Activated CD8-positive, alpha-beta T cell treated with anti-CD3 and anti-CD28 coated beads for 36 hours (primary cell): ENCODE results near the gene ACAD8. TPM values are rescaled to one million over a fixed set of nuclear protein-coding genes. Genes with fewer than 3 reads are reported as not detected.

Experiments used
- ATAC-seq: fragments of 200-7000 bp; cut with Tn5 transposase; one replicate; pipeline ENCODE4 v1.10.0; 2021; ENCODE audit warnings: mild to moderate bottlenecking, moderate library complexity
- CTCF ChIA-PET: fragments of 350-600 bp; sonication (Branson Sonifier 250); formaldehyde crosslinking; loops from one replicate; lab custom pipeline; 2021; ENCODE audit warnings: antibody characterized with exemption; lab: Charles Lee
- POLR2A ChIA-PET: fragments of 350-600 bp; sonication (Branson Sonifier 250); formaldehyde crosslinking; loops from one replicate; lab custom pipeline; 2021; ENCODE audit warnings: antibody characterized with exemption; lab: Charles Lee
- DNase-seq: peaks from one replicate; pipeline ENCODE4 v3.0.0-alpha.2; 2020
- H3K27ac Mint-ChIP-seq: one replicate; pipeline ENCODE4 v1.8.0; 2021; ENCODE audit warnings: mild to moderate bottlenecking, mixed read lengths
- H3K27me3 Mint-ChIP-seq: one replicate; pipeline ENCODE4 v1.8.0; 2021; ENCODE audit warnings: mixed read lengths
- H3K36me3 Mint-ChIP-seq: one replicate; pipeline ENCODE4 v1.8.0; 2021; ENCODE audit warnings: low read depth, mixed read lengths
- H3K4me1 Mint-ChIP-seq: one replicate; pipeline ENCODE4 v1.8.0; 2021; ENCODE audit warnings: low read depth, mixed read lengths
- H3K4me3 Mint-ChIP-seq: one replicate; pipeline ENCODE4 v1.8.0; 2021; ENCODE audit warnings: mild to moderate bottlenecking, moderate library complexity, mixed read lengths
- H3K9me3 Mint-ChIP-seq: one replicate; pipeline ENCODE4 v1.8.0; 2021; ENCODE audit warnings: mixed read lengths
- intact Hi-C: fragments of 100-400 bp; cut with micrococcal nuclease; formaldehyde crosslinking; loops from one replicate; pipeline ENCODE4 v1.10.0; 2022
- total RNA-seq, 2 experiments: library from RNA; stranded (reverse); gene quantifications; one replicate each; pipeline ENCODE4 v1.2.3, GENCODE V29; 2021
- TF ChIP-seq, protein P1 (sequence below): fragments of 200-600 bp; IDR thresholded peaks from one replicate; pipeline ENCODE4 v1.8.0; 2022; ENCODE audit warnings: antibody characterized with exemption, mild to moderate bottlenecking

Gene ACAD8
- total RNA-seq, 2 experiments from 2014 or later, result 13.1 to 13.8 TPM

DNA sequence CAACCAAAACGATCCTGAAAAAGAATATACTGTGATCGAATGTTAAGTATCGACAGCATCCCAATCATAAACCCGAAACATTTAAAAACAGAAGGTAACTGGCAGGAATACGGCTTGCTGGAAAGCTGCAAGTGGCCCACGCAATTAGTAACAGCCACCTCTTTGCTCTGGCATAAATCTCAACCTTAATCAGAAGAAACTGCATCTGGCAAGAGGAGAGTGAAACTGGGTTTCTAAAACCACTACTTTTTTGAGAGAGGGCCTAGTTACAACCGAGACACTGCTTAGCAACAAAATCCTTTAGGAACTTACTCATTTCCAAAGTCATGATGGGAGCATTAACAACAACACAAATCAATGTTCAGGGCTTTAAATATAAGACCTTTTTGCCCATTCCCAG, 37.5 kb upstream of the ACAD8 start:
- DNase-seq (no peak), ATAC-seq (no peak)
- H3K27ac Mint-ChIP-seq, result no peak overlapping the region
- ChIA-PET CTCF (no interaction called here), POLR2A (no interaction called here)
- no peaks in the 10 kb centered on the region for H3K9me3 Mint-ChIP-seq
- intact Hi-C loops, result no loop called here
- H3K4me3 Mint-ChIP-seq, result no peak overlapping the region
- peaks cover 43% of the 10 kb centered on the region for H3K4me1 Mint-ChIP-seq
- peaks cover 61% of the 10 kb centered on the region for H3K36me3 Mint-ChIP-seq
- TF ChIP-seq, protein P1, sequence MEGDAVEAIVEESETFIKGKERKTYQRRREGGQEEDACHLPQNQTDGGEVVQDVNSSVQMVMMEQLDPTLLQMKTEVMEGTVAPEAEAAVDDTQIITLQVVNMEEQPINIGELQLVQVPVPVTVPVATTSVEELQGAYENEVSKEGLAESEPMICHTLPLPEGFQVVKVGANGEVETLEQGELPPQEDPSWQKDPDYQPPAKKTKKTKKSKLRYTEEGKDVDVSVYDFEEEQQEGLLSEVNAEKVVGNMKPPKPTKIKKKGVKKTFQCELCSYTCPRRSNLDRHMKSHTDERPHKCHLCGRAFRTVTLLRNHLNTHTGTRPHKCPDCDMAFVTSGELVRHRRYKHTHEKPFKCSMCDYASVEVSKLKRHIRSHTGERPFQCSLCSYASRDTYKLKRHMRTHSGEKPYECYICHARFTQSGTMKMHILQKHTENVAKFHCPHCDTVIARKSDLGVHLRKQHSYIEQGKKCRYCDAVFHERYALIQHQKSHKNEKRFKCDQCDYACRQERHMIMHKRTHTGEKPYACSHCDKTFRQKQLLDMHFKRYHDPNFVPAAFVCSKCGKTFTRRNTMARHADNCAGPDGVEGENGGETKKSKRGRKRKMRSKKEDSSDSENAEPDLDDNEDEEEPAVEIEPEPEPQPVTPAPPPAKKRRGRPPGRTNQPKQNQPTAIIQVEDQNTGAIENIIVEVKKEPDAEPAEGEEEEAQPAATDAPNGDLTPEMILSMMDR, result no peak
- H3K27me3 Mint-ChIP-seq, result no peaks in the 10 kb centered on the region

DNA sequence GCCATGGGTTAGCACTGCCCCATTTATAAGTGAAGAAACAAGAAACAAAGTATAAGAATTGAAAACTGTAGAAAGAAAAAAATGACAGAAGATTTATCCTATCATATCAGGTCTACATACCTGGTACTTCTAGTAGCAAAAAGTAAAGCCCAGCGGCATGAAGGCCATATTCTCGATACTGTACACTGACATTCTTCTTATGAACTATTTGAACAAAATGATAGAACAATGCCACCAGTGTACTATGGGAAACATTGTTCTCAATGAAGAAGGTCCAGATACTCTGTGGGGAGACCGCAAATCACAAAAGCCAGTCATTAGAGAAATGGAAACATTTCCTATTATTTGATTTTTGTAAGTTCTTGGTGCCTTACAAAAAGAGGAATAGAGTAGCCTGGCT, 36.6 kb upstream of the ACAD8 start:
- POLR2A ChIA-PET, result no interaction called here
- intact Hi-C loops, result no loop called here
- CTCF ChIA-PET, result no interaction called here
- TF ChIP-seq, protein P1, result no peak
- peaks cover 58% of the 10 kb centered on the region for H3K36me3 Mint-ChIP-seq
- DNase-seq, result no peak
- peaks cover 46% of the 10 kb centered on the region for H3K4me1 Mint-ChIP-seq
- no peaks in the 10 kb centered on the region for H3K27me3 Mint-ChIP-seq
- no peak for ATAC-seq
- no peak overlapping the region for H3K4me3 Mint-ChIP-seq
- no peaks in the 10 kb centered on the region for H3K9me3 Mint-ChIP-seq
- H3K27ac Mint-ChIP-seq, result no peak overlapping the region

DNA sequence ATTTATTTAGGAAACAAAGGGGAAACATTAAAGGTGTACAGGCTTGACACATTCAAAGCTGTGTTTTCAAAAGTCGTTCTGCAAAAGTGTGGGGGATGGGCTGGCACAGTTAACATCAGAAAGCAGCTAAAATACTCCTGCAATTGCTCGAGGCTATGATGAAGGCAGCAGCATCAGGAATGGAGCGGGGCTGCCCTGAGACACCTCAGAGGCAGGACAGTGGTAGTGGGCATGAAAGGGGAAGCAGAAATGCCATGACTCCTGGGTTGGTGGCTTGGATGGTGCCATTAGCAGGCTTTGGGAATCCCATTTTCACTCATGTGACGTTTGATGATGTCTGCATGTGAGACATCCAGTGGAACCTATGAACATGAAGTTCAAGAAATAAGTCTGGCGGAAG, 30.2 kb upstream of the ACAD8 start:
- ATAC-seq, result no peak
- peak overlapping the region; percentile 93 for H3K4me3 Mint-ChIP-seq
- peak; percentile 41 for DNase-seq
- H3K4me1 Mint-ChIP-seq, result peaks cover 59% of the 10 kb centered on the region
- POLR2A ChIA-PET, result interaction anchor here (1.0 to 5.3 kb wide), 6 partner anchors 11 to 278 kb away, joined by 3 to 28 read pairs (median 8); partner anchors contain the start of genes ACAD8, GLB1L3 and THYN1
- intact Hi-C loops, result loop anchor here (10.0 kb wide), 1 partner anchor 278 kb away; no protein-coding TSS in a partner anchor
- no peaks in the 10 kb centered on the region for H3K27me3 Mint-ChIP-seq
- H3K9me3 Mint-ChIP-seq, result no peaks in the 10 kb centered on the region
- peaks cover 40% of the 10 kb centered on the region for H3K36me3 Mint-ChIP-seq
- H3K27ac Mint-ChIP-seq, result peak overlapping the region; percentile 96
- CTCF ChIA-PET, result interaction anchor here (0.7 to 2.1 kb wide), 4 partner anchors 16 to 275 kb away, joined by 3 to 8 read pairs (median 5); no protein-coding TSS in a partner anchor
- TF ChIP-seq, protein P1, result no peak

DNA sequence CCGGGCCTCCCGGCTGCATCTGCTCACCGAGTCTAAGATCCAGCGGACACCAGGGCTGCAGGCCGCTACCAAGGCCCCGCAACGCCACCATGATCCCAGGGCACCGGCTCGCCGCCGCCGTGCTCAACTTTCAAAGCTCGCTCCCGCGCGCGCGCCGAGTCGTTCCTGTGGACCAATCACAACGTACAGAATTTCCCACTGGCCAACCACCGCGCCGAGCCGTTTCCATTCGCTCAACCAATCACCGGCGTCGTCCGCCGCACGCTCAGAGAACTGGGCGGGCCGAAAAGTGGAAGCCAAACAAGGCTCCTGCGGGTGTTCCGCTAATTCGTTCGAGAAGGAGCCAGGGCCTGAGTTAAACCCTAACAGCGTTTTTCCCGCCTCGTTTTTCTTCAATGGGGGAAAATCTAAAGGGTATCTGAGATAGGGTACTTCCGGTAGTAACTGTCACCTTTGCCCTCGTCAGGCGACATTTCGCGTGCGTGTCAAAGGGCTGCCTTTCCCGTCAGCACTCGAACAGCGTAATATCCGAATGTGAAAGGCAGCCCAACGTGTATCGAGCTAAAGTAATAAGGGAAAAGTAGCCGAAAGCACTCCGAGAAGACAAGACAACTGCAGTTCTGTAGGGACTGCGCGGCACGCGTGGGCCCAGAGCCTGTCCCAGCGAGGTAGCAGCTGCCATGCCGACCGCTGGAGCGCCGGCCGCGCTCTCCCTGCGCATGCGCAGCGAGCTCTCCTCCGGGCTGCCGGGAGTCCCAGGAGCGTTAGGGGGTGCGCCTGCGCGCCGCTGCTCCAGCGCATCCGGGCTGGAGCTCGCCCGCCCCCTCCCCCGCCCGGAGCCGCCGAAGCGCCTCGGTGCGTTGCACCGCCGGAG, 29.3 kb upstream of the ACAD8 start, which contains the start of the genes NCAPD3 and VPS26B:
Gene NCAPD3, minus strand, starts transcription at position 132 of the 874 bp plus-strand sequence. Its CDS starts 41 bp downstream, at position 91.
Gene VPS26B, plus strand, starts transcription at position 836 of the 874 bp plus-strand sequence. CDS start 452 bp downstream, outside the sequence.
- Mint-ChIP-seq H3K36me3 (peaks cover 30% of the 10 kb centered on the region), H3K27me3 (no peaks in the 10 kb centered on the region), H3K27ac (peak within 1 kb of the TSS; percentile 96), H3K9me3 (no peaks in the 10 kb centered on the region), H3K4me1 (peaks cover 58% of the 10 kb centered on the region), H3K4me3 (peak within 1 kb of the TSS; percentile 95)
- ATAC-seq, result peak; percentile 78
- TF ChIP-seq, protein P1, result no peak
- intact Hi-C loops, result loop anchor here (10.0 kb wide), 1 partner anchor 279 kb away; no protein-coding TSS in a partner anchor
- ChIA-PET CTCF (interaction anchor here (0.7 to 3.6 kb wide), 12 partner anchors 10 to 296 kb away, joined by 3 to 18 read pairs (median 5); partner anchors contain the start of genes ACAD8, GLB1L3 and THYN1), POLR2A (interaction anchor here (0.8 to 5.3 kb wide), 19 partner anchors 11 to 279 kb away, joined by 3 to 28 read pairs (median 4); partner anchors contain the start of genes ACAD8, GLB1L3 and THYN1)
- DNase-seq, result peak; percentile 99
